ENCODE measurements around the gene TMEM178B.

DNA sequence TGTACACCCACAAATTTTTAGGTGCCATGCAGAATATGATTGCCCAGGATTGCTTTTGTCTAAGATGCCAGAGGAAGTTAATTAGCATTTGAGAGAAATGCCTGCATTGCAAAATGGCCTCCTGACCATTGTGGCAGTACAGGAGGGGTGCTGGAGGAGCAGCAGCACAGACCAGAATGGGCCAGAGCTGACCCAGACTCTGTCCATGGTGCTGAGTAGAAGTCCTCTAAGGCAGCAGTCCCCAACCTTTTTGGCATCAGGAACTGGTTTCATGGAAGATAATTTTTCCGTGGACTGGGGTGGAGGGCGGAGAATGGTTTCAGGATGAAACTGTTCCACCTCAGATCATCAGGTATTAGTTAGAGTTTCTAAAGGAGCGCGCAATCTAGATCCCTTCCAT, 259.6 kb downstream of the TMEM178B start:
- TF ChIP-seq EZH2 (conservative IDR thresholded peaks at IDR 0.05; ENCODE audit: low read depth, low read length) (no peak), POLR2AphosphoS2 (IDR thresholded peaks at IDR 0.05; ENCODE audit: low read depth, low read length) (no peak)

Data from HepG2 (cell line).